DND-41 (cell line): ENCODE results near the gene NYNRIN.

Source experiments
- CTCF ChIP-seq: IDR thresholded peaks from 2 replicates; pipeline ENCODE4 v1.5.1; 2012; ENCODE audit warnings: borderline replicate concordance, low read length, moderate library complexity, mild to moderate bottlenecking; ENCODE audit not compliant: poor library complexity, severe bottlenecking; ENCODE audit errors: extremely low read depth
- EZH2 ChIP-seq: IDR thresholded peaks from 3 replicates; pipeline ENCODE4 v1.6.1; 2012; ENCODE audit warnings: borderline replicate concordance, low read depth, mild to moderate bottlenecking, moderate library complexity, low read length, inconsistent platforms; ENCODE audit not compliant: severe bottlenecking

GRCh38 chr14:24409956-24410355 lies 11.2 kb downstream of the NYNRIN start:
- TF ChIP-seq CTCF (no peak), EZH2 (no peak)
